Right renal cortex interstitium (tissue), 3 donors: ENCODE data around the gene TSSC4. TPM values are rescaled to one million over a fixed set of nuclear protein-coding genes. Genes with fewer than 3 reads are reported as not detected.
"Not testable (repeated sequence)": the region's sequence is repeated elsewhere in the genome, so short reads cannot be mapped to it uniquely, and the experiment has no call there.

Source experiments
- DNase-seq, 3 donors: peaks; one replicate each; pipeline ENCODE4 v3.0.0-alpha.2; 2013; ENCODE audit warnings: low read depth in 3 of 3, low spot score in 2 of 3
- polyA plus RNA-seq, 3 donors: library from polyadenylated mRNA; unstranded; fragments of 120-200 nt; gene quantifications; one replicate each; pipeline ENCODE4 v1.2.1, GENCODE V29; 2013; ENCODE audit not compliant: insufficient read length in 3 of 3

TSSC4 gene
- polyA plus RNA-seq = 10 to 100 TPM; 27.6 to 33.3 (median 31.6) TPM

DNA sequence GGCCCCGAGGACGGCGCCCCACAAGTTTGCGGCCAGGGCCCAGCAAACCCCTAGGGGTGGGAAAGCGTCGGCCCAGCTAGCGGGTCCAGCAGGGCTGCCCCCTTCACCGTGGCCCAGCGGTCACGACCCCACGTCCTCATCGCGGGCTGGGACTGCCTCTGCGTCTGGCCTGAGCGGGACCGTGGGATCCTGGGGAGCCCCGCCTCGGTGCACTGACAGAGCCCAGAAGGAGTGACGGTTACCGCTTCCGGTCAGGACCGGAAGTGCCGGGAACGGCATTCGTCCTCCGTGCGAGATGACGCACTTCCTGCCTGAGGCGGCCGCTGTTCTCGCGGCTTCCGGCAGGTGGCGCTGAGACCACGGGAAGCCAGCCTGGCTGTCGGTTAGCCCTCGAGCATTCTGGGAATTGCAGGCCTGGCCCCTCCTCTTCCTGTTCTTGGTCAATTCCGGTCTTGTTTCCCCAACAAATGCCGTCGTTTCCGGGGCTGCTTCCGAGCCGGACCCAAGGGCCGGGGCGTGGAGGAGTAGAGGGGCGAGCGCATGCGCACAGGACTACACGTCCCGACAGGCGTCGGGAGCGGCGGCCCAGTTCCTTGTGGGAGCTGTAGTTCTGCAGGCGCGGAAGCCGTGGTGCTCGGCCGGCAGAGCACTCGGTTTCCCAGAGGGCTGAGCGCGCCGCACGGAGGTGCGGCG is at the start of gene TSSC4:
TSS of gene TSSC4 (plus strand) at position 682 of the 693 bp plus-strand sequence. CDS start 1,884 bp downstream, outside the sequence.
- peak; percentile 100 for DNase-seq

DNA sequence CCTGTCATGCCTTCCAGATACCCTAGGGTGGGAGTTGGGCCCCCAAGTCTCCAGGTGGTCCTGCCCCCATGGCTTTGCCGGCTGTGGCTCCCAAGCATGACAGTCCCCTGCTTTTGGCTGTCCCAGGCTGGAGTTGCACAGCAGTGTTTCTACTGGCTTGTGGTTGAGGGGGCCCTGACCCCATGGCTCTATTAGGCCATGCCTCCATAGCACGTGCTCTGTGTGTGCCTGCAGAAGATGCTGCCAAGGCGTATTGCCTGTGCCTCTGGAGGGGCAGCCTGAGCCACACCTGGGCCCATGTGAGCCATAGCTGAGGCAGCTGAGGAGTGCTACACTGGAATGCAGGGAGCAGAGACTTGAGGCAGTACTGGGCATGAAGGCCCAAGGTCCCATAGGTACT is 48.8 kb upstream of the TSSC4 start:
- DNase-seq = no peak

- no peak for DNase-seq
Measured at GRCh38 chr11:2352420-2352819, 48.1 kb upstream of the TSSC4 start.

GRCh38 chr11:2355000-2355644 is 45.4 kb upstream of the TSSC4 start:
- no peak for DNase-seq

- no peak for DNase-seq
Measured at GRCh38 chr11:2357246-2357645, 43.3 kb upstream of the TSSC4 start.

DNA sequence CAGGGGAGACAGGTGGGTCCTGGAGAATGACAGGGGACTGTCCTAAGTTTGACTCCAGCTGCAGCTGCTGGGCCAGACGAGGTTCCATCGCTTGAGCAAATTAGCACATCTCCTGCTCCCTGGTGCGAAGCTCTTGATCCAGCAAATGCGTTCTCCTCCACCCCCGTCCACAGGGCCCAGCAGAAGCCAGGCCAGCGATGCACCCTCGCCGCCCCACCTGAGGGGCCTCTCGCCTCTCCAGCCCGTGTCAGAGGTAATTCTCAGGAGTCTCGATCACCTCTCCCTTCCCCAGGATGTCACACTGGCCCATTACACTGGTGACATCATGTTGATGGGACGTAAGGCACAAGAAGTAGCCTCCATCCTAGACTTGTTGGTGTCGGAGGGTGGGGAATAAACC is 42.9 kb upstream of the TSSC4 start:
- not testable (repeated sequence) for DNase-seq

DNA sequence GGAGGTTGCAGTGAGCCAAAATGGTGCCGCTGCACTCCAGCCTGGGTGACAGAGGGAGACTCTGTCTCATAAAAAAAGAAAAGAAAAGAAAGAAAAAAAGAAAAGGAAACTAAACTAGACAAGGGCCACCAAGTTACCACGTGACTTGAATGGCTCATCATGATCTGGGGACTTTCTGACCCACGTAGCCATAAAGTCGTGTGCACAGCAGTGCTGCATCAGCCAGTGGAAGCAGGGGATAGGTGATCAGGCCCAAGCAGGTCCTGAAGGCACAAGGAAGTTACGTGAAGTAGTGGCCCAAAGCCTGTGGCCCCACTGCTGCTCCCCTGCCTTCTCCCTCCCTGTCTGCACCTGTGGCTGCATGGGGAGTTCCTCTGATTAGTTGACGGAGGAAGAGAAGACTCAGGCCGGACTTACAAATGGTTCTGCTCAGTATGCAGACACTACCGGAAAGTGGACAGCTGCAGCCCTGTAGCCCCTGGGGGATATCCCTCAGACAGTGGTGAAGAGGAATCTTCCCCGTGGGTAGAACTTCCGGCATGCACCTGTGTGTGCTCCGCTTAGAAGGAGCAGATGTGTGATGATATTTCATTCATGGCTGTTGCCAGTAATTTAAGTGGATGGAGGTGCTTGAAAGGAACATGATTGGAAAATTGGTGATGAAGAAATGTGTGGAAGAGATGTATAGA is 41.7 kb upstream of the TSSC4 start:
- DNase-seq = no peak

DNA sequence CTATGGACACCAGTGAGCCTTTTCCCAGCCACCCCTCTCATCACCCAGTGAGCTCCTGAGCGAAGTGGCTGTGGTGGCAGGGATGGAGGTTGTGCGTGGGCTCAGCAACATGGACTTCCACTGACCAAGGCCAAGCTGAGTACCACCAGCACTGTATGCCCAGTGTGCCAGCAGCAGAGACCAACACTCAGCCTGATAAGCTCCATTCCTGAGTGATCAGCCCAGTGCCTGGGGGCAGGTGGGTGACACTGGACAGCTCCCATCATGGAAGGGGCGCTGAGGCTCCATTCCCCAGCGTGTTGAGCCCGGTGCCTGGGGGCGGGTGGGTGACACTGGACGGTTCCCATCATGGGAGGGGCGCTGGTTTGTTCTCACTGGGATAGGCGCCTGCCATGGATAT is 41.0 kb upstream of the TSSC4 start:
- DNase-seq = no peak

GRCh38 chr11:2360081-2360642 is 40.4 kb upstream of the TSSC4 start:
- DNase-seq = no peak

DNA sequence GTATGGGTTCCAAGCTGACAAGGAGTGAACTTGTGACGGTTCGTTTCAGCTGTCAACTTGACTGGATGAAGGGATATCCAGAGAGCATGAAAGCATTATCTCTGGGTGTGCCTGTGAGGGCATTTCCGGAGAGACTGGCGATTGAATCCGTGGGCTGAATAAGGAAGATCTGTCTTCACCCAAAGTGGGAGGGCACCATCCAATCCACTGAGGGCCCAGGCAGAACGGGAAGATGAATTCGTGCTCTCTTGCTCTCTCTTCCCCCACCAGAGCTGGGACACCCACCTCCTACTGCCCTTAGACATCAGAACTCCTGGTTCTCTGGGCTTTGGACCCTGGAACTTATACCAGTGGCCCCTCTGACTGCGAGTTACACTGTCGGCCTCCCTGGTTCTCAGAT is 39.0 kb upstream of the TSSC4 start:
- no peak for DNase-seq

GRCh38 chr11:2362414-2362813 is 38.1 kb upstream of the TSSC4 start:
- DNase-seq = no peak

GRCh38 chr11:2363130-2363529 is 37.4 kb upstream of the TSSC4 start:
- no peak for DNase-seq

DNA sequence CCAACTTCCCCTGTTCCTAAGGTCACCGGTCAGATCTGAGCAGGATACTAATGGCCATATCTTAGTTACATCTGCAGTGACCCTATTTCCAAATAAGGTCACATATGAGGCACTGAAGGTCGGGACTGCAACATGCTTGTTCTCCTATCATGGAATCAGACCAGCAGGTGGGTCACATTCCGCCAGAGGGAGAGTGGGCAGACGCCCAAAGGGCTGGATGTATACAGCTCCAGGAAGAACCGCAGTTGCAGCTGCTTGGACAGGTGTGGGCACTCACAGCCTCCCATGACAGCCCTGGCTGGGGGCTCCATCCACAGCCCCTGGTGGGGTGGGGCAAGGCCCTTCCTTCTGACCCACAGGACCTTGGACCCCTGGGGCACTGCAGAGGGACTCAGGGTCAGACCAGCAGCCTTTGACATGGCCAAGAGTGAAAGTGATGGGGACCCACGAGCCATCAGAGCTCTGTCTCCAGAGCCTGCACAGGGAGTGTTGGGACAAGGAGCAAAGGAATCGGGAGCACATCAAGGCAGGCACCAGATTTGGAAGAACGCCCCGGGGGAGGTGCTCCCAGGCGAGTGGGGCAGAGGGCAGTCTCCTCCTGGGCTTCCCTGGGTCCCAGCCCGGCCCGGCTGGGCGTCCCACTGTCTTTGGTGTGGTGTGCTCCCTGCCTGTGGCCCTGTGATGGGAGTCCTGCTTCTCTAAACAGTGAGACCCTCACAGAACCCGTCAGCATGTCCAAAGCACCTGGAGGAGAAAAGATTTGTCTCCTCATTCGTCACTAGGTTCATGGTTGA is 36.8 kb upstream of the TSSC4 start:
- DNase-seq = no peak

GRCh38 chr11:2364386-2364785 is 36.2 kb upstream of the TSSC4 start:
- DNase-seq = not testable (repeated sequence)

GRCh38 chr11:2365571-2366210 is 34.9 kb upstream of the TSSC4 start:
- no peak for DNase-seq

DNA sequence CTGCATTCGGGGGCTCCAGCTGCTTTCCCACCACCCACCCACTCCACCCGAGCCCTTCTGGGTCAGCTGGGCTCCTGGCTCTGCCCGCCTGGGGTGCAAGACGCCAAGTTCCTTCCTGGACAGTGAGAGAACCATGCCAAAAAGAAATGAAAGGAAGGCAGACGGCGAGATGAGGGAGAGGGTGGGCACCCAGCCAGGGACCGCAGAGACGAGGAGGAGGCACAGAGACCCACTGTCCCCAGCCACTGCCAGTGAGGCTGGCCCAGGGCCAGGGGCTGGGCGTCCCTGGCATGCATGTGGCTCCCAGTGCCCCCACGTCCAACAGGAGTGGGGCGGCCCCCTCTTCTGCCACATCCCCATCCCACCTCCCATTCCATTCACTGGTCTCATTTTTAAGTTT is 34.3 kb upstream of the TSSC4 start:
- DNase-seq = no peak

GRCh38 chr11:2366733-2367132 is 33.8 kb upstream of the TSSC4 start:
- no peak for DNase-seq

- DNase-seq = no peak
Measured at GRCh38 chr11:2367266-2368160, 33.0 kb upstream of the TSSC4 start.

GRCh38 chr11:2368178-2368850 is 32.2 kb upstream of the TSSC4 start:
- no peak for DNase-seq
